HepG2 (cell line): ENCODE data around the gene FCMR. TPM values are rescaled to one million over a fixed set of nuclear protein-coding genes. Genes with fewer than 3 reads are reported as not detected.

ENCODE experiments used
- ATAC-seq: fragments of 200-7000 bp; cut with Tn5 transposase; 3 replicates; pipeline ENCODE4 v1.9.1; 2020; ENCODE audit warnings: mild to moderate bottlenecking, moderate library complexity
- BruUV-seq: library from RNA; stranded (reverse); fragments of 400-500 nt; replicated peaks from 2 replicates; lab custom pipeline; 2021; lab: Mats Ljungman, UMichigan
- CTCF ChIA-PET: fragments of 300-600 bp; formaldehyde crosslinking; extraction: SDS; loops from one replicate; lab custom pipeline; 2021; ENCODE audit warnings: low total read pairs, inconsistent platforms, low intra/inter-chr PET ratio; lab: Yijun Ruan, JAX
- POLR2A ChIA-PET: fragments of 350-600 bp; sonication (Branson Sonifier 250); formaldehyde crosslinking; loops from one replicate; lab custom pipeline; 2020; ENCODE audit warnings: antibody characterized with exemption, inconsistent platforms; lab: Yijun Ruan, JAX
- DNase-seq: peaks from one replicate; pipeline ENCODE4 v3.0.0-alpha.2; 2015; ENCODE audit warnings: low spot score
- FAIRE-seq: peaks from 3 replicates; lab custom pipeline; 2011; peaks lifted over from hg19 to GRCh38; lab: Jason Lieb, UNC
- H2AFZ ChIP-seq: one replicate; pipeline ENCODE4 v1.6.1; 2011; ENCODE audit warnings: low read length, inconsistent platforms
- H3K27ac ChIP-seq: fragments of 300-600 bp; 3 replicates; pipeline ENCODE4 v1.8.0; 2011; ENCODE audit warnings: mixed run types, mild to moderate bottlenecking, mixed read lengths, low read length, inconsistent platforms; ENCODE audit not compliant: insufficient read depth; ENCODE audit errors: extremely low read length
- H3K27me3 ChIP-seq, 2 experiments: fragments of 200-600 bp in 1 of 2; 2 replicates in 1 of 2; 3 replicates in 1 of 2; pipeline versions ENCODE4 v1.6.0 to v1.8.0; 2011; ENCODE audit warnings: low read length in 2 of 2, mild to moderate bottlenecking in 2 of 2, moderate library complexity in 2 of 2, inconsistent platforms in 1 of 2; ENCODE audit not compliant: insufficient read depth in 2 of 2, control insufficient read depth in 1 of 2
- H3K36me3 ChIP-seq, 2 experiments: fragments of 200-600 bp in 1 of 2; replicated peaks in 1 of 2; 2 replicates in 1 of 2; 3 replicates in 1 of 2; pipeline versions ENCODE4 v1.5.1 to v1.8.0; 2011; ENCODE audit warnings: low read length in 2 of 2, inconsistent platforms in 1 of 2; ENCODE audit not compliant: insufficient read depth in 2 of 2, control insufficient read depth in 1 of 2
- H3K4me1 ChIP-seq: 2 replicates; pipeline ENCODE4 v1.5.1; 2012; ENCODE audit warnings: low read length, inconsistent platforms; ENCODE audit not compliant: insufficient read depth
- H3K4me2 ChIP-seq: 2 replicates; pipeline ENCODE4 v1.6.0; 2011; ENCODE audit warnings: low read depth, low read length, inconsistent platforms
- H3K4me3 ChIP-seq, 3 experiments: fragments of 200-600 bp in 1 of 3; sonication (generic), shearing (Covaris generic) in 1 of 3; replicated peaks in 1 of 3; 2 replicates each; pipeline ENCODE4 v1.5.1; 2011 to 2016; ENCODE audit warnings: low read length in 3 of 3, inconsistent platforms in 2 of 3, low read depth in 2 of 3, mild to moderate bottlenecking in 2 of 3, control low read depth in 1 of 3, mixed read lengths in 1 of 3; ENCODE audit not compliant: insufficient read depth in 1 of 3
- H3K79me2 ChIP-seq: one replicate; pipeline ENCODE4 v1.6.1; 2011; ENCODE audit warnings: low read length, inconsistent platforms; ENCODE audit not compliant: insufficient read depth
- H3K9ac ChIP-seq: 2 replicates; pipeline ENCODE4 v1.6.0; 2011; ENCODE audit warnings: mild to moderate bottlenecking, low read depth, low read length, inconsistent platforms; ENCODE audit not compliant: insufficient read depth
- H3K9me3 ChIP-seq: 2 replicates; pipeline ENCODE4 v1.5.1; 2012; ENCODE audit warnings: mild to moderate bottlenecking, low read length
- H4K20me1 ChIP-seq: 2 replicates; pipeline ENCODE4 v1.6.0; 2011; ENCODE audit warnings: inconsistent platforms, mild to moderate bottlenecking, low read length, moderate library complexity; ENCODE audit not compliant: insufficient read depth
- BATF2 ChIP-seq: sonication (generic); formaldehyde crosslinking; IDR thresholded peaks from 2 replicates; pipeline ENCODE4 v1.8.0; 2022; ENCODE audit warnings: mild to moderate bottlenecking, missing genetic modification reagents, moderate library complexity
- BRD4 ChIP-seq: sonication (generic); formaldehyde crosslinking; IDR thresholded peaks from 2 replicates; pipeline ENCODE4 v1.4.0; 2020; ENCODE audit warnings: missing genetic modification reagents
- FOXP4 ChIP-seq: sonication (generic); formaldehyde crosslinking; IDR thresholded peaks from 2 replicates; pipeline ENCODE4 v1.4.0; 2020; ENCODE audit warnings: missing genetic modification reagents
- MEF2D ChIP-seq: sonication (generic); formaldehyde crosslinking; IDR thresholded peaks from 2 replicates; pipeline ENCODE4 v1.5.1; 2020; ENCODE audit warnings: mild to moderate bottlenecking, missing genetic modification reagents
- NCOA2 ChIP-seq: sonication (generic); formaldehyde crosslinking; IDR thresholded peaks from 2 replicates; pipeline ENCODE4 v1.8.0; 2022; ENCODE audit warnings: inconsistent platforms
- NFAT5 ChIP-seq: sonication (generic); formaldehyde crosslinking; IDR thresholded peaks from 2 replicates; pipeline ENCODE4 v1.4.0; 2020; ENCODE audit warnings: missing genetic modification reagents
- NFKB2 ChIP-seq: sonication (generic); formaldehyde crosslinking; IDR thresholded peaks from 2 replicates; pipeline ENCODE4 v1.4.0; 2020; ENCODE audit warnings: missing genetic modification reagents, borderline replicate concordance
- RBFOX2 ChIP-seq: fragments of 200-400 bp; formaldehyde crosslinking; IDR thresholded peaks from 2 replicates; pipeline ENCODE4 v1.6.1; 2017; ENCODE audit warnings: low read depth, mild to moderate bottlenecking, low read length
- SMAD3 ChIP-seq: sonication (generic); formaldehyde crosslinking; IDR thresholded peaks from 2 replicates; pipeline ENCODE4 v1.4.0; 2020; ENCODE audit warnings: missing genetic modification reagents
- TCF7L2 ChIP-seq: IDR thresholded peaks from 2 replicates; pipeline ENCODE4 v1.6.1; 2011; ENCODE audit warnings: mild to moderate bottlenecking, low read depth, low read length, moderate library complexity
- ZKSCAN8 ChIP-seq: IDR thresholded peaks from 2 replicates; pipeline ENCODE4 v1.6.1; 2016; ENCODE audit warnings: borderline replicate concordance, missing genetic modification reagents, missing compliant biosample characterization
- ZNF292 ChIP-seq: sonication (generic); formaldehyde crosslinking; IDR thresholded peaks from 2 replicates; pipeline ENCODE4 v1.8.1; 2022; ENCODE audit warnings: mild to moderate bottlenecking, low read depth, missing genetic modification reagents, borderline replicate concordance
- ZNF549 ChIP-seq: sonication (generic); formaldehyde crosslinking; IDR thresholded peaks from 2 replicates; pipeline ENCODE4 v1.5.0; 2020; ENCODE audit warnings: missing genetic modification reagents
- ZNF558 ChIP-seq: sonication (generic); formaldehyde crosslinking; IDR thresholded peaks from 2 replicates; pipeline ENCODE4 v1.9.0; 2022; ENCODE audit warnings: mild to moderate bottlenecking, missing genetic modification reagents, borderline replicate concordance
- ZNF75D ChIP-seq: sonication (generic); formaldehyde crosslinking; IDR thresholded peaks from 2 replicates; pipeline ENCODE4 v1.8.1; 2023; ENCODE audit warnings: missing genetic modification reagents, mild to moderate bottlenecking, borderline replicate concordance
- WGBS: methylation state at CpG from one replicate; pipeline ENCODE4 v1.1.6; 2017; ENCODE audit warnings: low lambda C conversion rate; 5-methylcytosine and 5-hydroxymethylcytosine counted together
- in situ Hi-C: cut with HindIII; loops from 2 replicates; pipeline ENCODE4 v1.10.0; 2017; ENCODE audit warnings: low pct_unique_long_range_greater_than_20kb; ENCODE audit not compliant: extremely low pct_ligation_motif_present
- intact Hi-C: fragments of 100-400 bp; cut with micrococcal nuclease; formaldehyde crosslinking; loops from one replicate; pipeline ENCODE4 v1.10.0; 2022; ENCODE audit not compliant: unreplicated experiment
- polyA plus RNA-seq, 8 experiments: library from polyadenylated mRNA; depleted of rRNA in 3 of 8; stranded (reverse) in 7 of 8; unstranded in 1 of 8; fragments of >200 nt; fragmentation: Illumina TruSeq in 4 of 8; extraction: Trizol in 4 of 8; gene quantifications; 2 replicates each; pipeline versions ENCODE4 v1.2.1 to v1.2.3, GENCODE V29; 2011 to 2016; ENCODE audit warnings: low read depth in 4 of 8, missing spikeins in 1 of 8, mixed read lengths in 1 of 8; ENCODE audit not compliant: insufficient read depth in 1 of 8
- total RNA-seq, 5 experiments: library from RNA; depleted of rRNA; stranded (reverse); fragments of >200 nt; fragmentation: Illumina TruSeq; extraction: Trizol; gene quantifications; 2 replicates each; pipeline ENCODE4 v1.2.3, GENCODE V29; 2016; ENCODE audit warnings: low read depth in 1 of 5

Gene FCMR
- total and polyA plus RNA-seq, 2 of the 13 experiments (the other 11 are each of a cell fraction or from before 2014, with no cell fraction given), result not detected

- Histone ChIP-seq H3K27me3 (peaks cover 0 to 5% of the 10 kb centered on the region in 2 experiments; a peak in 1 of 5 replicates), H3K4me3 (no peak overlapping the region), H3K27ac (no peak overlapping the region), H3K9ac (no peak overlapping the region), H4K20me1 (no peaks in the 10 kb centered on the region), H3K79me2 (no peaks in the 10 kb centered on the region), H3K4me2 (no peak overlapping the region), H3K36me3 (no peaks in the 10 kb centered on the region), H3K4me1 (no peaks in the 10 kb centered on the region), H3K9me3 (no peaks in the 10 kb centered on the region), H2AFZ (no peak overlapping the region)
- CTCF ChIA-PET, result no interaction called here
- intact Hi-C loops, result loop anchor here (5.0 kb wide), 1 partner anchor 44 kb away; no protein-coding TSS in a partner anchor
- WGBS, result 0% methylated on average over 1 of the region's 1 CpG
- POLR2A ChIA-PET, result no interaction called here
- in situ Hi-C loops, result no loop called here
- FAIRE-seq, result no peak
- BruUV-seq, result no TSS peak
- no peak for ATAC-seq
- no peak for TF ChIP-seq FOXP4 (CRISPR knock-in tag)
- TF ChIP-seq MEF2D (CRISPR knock-in tag), result no peak
- TF ChIP-seq RBFOX2, result no peak
- TF ChIP-seq ZNF75D (CRISPR knock-in tag), result no peak
- no peak for TF ChIP-seq NFAT5 (CRISPR knock-in tag)
- no peak for TF ChIP-seq ZKSCAN8 (CRISPR knock-in tag)
- no peak for TF ChIP-seq BATF2
- no peak for TF ChIP-seq BRD4 (CRISPR knock-in tag)
- no peak for TF ChIP-seq ZNF558 (CRISPR knock-in tag)
- no peak for TF ChIP-seq TCF7L2
- no peak for TF ChIP-seq ZNF549 (CRISPR knock-in tag)
- TF ChIP-seq SMAD3 (CRISPR knock-in tag), result no peak
- no peak for TF ChIP-seq ZNF292 (CRISPR knock-in tag)
- TF ChIP-seq NCOA2 (CRISPR knock-in tag), result no peak
- no peak for TF ChIP-seq NFKB2 (CRISPR knock-in tag)
- no peak for DNase-seq
Measured at GRCh38 chr1:206868264-206868663, 53.5 kb downstream of the FCMR start.
